HT-29 (cell line): ENCODE data around the gene RPL18A. TPM values are rescaled to one million over a fixed set of nuclear protein-coding genes. Genes with fewer than 3 reads are reported as not detected.

Experiments
- DNase-seq: peaks from one replicate; pipeline ENCODE4 v3.0.0-alpha.2; 2015; ENCODE audit warnings: low spot score
- total RNA-seq: library from RNA; depleted of rRNA; stranded (reverse); fragments of >200 nt; shearing (Covaris generic); gene quantifications from 2 replicates; pipeline ENCODE4 v1.2.3, GENCODE V29; 2014

Gene RPL18A
- total RNA-seq, 1 experiment from 2014 or later = 2,120 TPM

DNA sequence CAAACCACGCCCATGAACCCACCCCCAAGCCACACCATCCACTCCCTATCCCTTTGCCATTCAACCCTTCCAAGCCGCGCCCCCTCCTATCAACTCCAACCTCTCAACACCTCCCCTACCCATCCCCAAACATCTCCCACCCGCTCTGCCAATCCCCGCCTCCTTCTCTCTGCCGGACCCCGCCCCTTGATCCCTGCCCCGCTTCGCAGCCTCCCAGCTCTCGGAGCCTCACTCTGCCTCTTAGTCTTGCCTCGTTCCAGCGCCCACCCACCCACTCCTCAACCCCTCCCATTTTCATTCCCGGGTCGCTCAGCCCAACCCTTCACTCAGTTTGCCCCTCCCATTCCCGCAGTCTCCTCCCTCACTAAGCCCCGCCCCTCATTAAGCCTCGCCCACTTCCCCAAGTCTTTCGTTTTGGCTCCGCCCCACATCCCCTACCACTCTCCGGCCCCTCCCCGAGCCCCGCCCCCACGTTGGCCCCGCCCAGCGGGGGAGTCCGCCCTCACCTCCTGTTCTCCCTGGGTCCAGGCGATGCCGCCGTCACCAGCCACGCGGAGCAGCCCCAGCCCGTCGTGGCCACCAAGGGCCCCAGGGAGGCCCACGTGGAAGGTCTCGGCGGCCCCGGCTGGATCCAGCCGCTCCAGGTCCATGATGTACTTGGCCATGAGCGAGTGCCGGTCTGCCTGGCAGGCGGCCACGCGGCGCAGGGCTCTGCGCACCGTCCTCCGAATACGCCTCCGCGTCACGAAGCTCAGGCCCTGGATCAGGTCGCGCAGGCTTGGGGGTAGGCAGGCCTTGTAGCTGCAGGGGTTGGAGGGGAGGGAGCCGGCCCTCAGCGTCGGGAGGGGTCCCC is 17.7 kb upstream of the RPL18A start:
- DNase-seq = peak; percentile 79

DNA sequence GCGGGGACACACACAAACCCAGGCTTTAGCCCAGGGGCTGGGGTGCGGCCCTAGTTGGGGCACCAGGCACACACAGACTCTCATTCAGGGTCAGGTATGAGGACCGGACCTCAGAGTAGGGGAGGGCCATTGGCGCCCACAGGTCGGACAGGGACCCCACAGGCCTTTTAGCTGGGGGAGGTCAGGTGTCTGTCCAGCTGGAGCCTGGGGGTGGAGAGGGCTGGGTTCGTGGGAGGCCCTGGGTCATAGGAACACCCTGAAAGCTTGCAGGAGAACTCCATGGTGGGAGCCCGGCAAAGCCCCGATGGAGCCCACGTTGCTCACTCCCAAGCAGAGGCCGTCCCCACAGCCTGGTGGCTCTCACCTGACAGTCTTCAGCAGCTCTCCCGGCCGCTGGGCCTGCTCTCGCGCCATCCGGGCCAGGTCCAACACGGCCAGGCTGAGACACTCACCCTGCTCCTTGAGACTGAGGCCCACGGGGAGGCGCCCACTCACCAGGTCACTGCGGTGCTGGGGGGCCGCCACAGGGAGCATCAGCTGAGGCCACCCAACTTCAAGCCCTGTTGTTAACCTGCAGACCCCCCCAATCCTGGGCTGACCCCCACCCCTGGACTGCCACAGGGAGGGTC is 16.9 kb upstream of the RPL18A start:
- DNase-seq = no peak

DNA sequence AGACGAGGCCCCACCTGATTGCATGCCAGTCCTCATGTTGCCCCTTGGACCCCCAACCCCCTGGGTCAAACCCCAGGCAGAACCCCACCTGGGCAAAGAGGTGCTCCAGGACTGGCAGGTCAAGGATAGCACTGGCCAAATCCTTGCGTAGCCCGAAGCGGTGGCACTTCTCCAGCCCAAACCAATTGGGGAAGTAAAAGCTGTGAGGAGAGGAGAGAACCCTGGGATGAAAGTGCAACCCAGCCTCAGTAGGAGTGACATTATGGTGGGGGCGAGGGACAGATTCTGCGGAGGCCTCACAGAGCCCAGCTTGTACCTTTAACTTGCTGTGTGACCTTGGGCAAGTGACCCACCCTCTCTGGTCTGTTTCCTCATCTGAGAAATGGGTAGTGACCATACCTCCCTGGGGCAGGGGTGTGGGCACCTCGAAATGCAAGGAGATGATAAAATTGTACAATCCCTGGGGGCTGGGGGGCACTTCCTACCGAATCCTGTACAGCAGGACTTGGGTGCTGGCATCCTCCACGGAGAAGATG is 16.4 kb upstream of the RPL18A start:
- no peak for DNase-seq

DNA sequence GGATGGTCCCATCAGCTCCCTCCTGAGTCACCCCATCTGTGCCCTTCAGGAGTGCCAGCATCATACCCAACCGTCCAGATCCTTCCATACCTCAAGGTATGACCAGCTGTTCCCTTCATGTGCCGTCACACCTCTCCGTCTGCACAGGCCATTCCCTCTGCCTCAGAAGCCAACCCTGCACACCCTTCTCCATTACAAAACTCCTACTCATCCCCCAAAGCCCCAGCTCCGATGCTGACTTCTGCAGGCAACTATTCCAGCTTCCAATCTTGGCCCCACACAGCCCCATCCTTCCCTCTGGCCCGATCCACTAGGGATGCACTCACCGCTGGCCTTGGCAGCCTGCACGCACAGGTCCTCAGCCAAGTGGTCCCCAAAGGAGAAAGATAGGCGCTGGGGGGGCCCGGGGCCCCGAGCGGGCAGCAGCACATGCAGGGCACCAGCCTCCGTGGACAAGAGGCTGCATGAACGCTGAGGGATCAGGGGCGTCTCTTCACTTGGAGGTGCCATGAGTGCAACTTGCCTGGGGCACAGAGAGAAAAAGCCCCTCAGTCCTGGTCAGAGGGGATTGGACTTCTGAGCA is 15.7 kb upstream of the RPL18A start:
- DNase-seq = no peak

DNA sequence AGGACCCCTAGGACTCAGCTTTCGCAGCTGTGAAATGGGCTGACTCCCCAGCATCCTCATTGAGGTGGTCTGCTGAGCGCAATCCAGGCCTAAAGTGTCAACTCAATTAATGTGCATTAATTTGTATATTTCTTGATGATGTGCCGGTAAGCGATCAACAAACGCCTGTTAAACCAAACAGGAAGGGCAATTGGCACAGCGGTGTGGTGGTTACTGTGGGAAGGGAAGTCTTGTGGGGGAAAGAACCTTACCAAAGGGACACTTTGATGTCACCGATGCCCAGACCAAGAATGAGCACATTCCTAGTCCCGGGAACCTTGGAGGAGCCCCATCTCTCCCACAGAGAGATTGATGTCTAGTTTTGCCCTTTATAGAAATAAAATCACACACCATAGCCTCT is 13.6 kb upstream of the RPL18A start:
- DNase-seq = no peak

DNA sequence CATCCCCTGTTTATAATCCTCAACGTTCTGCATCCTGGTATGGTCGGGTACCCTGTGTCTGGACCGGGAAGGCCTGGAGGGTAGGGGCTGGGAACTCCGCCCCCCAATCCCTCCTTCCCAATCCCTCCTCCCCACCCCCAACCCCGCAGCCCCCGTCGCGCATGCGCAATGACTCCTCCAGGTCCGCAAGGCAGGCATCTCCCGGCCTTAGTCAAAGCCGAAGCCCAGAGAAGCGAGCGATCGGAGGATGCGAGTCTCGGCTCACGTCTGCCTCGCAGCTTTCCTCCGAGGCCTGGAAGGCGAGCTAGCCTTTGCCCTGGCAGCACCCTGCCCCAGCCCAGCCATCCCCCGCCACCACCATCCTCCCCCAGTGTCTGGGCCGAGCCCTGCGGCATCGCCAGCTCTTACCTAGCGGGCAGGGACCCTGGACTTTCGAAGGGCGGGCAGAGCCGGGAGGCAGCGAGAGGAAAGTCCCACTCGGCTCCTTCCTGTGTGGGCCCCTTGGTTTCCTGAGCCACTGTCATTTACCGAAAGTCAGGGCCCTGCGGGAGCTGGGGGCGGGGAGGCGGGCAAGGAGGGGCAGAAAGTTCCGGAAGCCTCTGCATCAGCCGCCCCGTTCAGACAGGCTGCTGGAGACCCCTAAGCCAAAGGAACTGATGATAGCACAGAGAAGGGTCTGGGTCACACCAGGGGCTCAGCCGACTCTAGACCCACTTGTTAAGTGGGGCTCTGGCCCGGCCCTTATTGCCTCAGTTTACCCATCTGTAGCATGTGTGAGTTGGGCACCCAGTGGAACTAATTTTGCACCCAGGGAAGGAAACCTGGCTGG is 12.0 kb upstream of the RPL18A start, which contains the start of gene JAK3:
Gene JAK3, minus strand, starts transcription at position 445 of the 829 bp plus-strand sequence. CDS start 3,565 bp downstream, outside the sequence.
- DNase-seq = no peak

DNA sequence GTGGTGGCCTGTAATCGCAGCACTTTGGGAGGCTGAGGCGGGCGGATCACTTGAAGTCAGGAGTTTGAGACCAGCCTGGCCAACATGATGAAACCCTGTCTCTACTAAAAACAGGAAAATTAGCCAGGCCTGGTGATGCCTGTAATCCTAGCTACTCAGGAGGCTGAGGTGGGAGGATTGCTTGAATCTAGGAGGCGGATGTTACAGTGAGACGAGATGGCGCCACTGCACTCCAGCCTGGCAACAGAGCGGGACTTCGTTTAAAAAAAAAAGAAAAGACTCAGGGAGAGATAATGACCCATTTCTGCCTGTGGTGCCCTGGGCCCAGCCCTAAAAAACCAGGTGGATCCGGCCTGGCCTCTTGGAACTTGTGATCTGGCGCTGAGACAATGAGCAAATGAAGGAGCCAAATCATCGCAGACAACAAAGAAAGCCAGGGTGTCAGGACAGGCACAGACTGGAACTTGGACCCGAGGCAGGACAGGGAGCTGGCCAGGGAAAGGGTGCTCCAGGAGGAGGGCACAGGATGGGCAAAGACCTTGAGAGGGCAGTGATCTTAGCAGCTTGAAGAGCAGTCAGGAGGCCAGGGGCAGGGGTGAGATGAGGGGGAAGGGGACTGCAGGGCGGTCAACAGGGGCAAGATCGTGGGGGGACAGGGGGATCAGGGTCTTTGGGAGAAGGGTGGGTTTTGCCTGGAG is 11.0 kb upstream of the RPL18A start:
- DNase-seq = no peak

DNA sequence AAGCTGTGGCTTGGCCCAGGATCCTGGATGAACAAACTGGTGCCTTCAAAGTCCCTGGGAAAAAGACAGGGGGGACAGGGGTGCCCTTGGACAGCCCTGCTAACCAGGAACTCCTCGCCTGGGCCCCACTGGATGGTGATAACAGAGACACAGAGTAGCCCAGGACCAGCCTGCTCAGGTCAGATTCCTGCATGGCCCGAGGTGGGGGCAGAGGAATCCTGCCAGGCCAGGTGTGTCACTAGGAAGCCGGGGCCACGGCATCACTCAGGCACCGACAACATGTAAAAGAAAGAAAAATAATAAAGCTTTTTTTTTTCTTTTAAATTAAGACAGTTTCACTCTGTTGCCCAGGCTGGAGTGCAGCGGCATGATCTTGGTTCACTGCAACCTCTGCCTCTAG is 5.6 kb upstream of the RPL18A start:
- no peak for DNase-seq

DNA sequence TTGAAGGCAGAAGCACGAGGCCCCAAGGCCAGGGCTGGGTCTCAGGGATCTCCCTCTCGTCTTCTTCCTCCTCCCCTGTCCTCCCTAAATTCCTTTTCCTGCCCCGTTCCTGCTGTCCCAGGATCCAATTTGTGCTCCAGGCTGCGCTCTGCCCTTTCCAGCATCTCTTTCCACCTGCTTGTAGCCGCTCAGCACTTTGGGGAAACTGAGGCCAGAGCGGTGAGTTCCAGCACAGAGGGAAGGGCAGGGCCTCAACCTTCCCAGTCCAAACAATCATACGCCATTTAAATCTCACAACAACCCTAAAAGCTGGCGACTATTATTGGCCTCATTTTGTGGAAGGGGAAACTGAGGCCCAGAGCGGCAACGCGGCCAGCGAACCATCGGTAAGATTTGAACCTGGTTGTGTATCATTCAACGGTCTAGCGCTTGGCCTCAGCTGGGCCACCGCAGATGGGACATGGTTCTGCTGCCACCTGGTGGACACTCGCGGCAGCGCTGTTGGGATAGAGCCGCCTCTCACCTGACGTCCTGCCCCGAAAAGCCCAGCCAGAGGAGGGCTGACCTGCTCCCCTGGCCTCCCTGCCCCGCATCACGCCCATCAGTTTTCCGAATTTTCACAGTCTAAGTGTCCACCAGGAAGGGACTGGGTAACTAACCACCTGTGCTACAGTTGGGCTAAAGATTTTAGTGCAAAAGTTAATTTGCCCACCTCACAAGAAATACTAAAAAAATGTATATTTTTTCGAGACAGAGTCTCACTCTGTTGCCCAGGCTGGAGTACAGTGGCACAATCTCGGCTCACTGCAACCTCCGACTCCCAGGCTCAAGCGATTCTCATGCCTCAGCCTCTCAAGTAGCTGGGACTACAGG is 4.2 kb upstream of the RPL18A start:
- peak; percentile 84 for DNase-seq

DNA sequence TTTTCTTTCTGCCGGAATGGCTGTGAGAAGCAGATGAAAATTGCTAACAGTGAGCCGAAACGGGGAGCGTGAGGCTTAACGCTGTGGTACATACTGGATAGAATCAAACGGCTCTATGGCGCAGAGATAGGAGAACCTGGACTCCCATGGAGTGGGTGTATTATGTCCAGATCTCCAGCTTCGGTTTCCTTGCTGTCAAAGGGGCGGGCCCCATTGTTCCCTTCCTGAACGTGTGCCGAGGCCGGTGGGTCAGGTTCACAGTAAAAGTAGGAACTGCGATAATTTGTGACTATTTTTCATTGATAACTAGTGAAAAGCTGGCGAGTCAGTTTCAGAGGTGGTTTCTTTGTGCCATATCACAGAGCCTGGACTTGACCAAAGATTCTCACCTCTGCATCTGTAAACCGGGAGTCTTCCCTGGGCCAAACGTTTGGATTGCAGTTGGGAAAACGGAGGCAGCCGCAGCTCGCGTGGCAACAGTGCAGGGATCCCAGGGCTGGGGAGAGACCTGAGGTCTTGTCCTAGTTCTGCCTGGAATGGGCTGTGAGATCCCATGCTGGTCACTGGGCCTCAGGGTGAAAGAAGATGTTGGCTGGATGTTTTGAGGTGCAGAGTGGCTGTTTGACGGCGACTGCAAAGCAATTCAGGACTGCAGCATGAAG is 752 bp downstream of the RPL18A start:
- no peak for DNase-seq

DNA sequence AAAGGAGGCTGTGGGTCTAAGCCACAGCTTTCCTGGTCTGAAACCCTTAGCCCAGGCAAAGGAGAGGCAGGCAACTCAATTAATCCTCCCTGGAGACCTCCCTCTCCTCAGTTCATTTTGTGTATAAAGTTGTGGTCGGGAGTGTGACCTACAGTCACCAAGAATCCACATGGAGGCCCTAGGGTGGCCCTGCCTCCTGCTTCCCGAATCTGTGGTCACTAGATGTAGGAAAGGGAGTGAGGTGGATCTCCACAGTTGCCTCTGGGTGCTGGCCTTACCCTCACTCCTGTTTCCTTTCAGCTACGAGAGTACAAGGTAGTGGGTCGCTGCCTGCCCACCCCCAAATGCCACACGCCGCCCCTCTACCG is 1.3 kb downstream of the RPL18A start:
- DNase-seq = no peak

DNA sequence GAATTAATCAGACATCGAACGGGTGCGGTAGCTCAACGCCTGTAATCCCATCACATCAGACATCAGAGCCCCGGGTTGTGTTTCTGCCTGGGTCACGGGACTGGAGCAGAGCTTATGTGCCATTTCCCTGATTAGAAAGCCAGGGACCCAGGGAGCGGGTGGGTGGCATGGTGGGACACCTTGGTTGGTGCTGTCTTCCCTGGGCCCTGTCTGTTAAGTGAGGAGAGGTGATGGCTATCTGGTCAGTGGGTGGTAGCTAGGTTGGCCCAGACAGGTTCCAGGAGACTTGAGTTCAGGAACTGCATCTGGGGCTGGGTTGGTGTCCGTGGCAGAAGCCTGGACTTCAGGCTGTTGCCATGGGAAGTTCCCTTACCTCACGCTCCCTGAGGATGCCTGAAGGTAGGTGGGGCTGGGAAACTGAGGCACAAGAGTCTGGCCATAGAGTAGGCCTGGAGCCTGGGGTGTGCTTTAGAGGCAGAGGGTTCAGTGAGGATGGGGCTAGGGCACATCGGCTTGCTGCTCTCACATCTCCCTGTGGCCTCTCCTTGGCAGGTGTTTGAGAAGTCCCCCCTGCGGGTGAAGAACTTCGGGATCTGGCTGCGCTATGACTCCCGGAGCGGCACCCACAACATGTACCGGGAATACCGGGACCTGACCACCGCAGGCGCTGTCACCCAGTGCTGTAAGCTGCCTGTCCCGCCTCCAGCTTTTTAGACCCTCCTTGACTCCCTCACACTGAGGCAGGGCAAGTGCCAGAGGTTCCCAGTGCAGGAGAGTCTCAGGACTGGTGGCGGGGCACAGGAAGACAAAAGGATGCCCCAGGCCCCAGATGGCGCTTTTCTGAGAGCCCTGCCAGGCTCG is 2.1 kb downstream of the RPL18A start:
- no peak for DNase-seq

DNA sequence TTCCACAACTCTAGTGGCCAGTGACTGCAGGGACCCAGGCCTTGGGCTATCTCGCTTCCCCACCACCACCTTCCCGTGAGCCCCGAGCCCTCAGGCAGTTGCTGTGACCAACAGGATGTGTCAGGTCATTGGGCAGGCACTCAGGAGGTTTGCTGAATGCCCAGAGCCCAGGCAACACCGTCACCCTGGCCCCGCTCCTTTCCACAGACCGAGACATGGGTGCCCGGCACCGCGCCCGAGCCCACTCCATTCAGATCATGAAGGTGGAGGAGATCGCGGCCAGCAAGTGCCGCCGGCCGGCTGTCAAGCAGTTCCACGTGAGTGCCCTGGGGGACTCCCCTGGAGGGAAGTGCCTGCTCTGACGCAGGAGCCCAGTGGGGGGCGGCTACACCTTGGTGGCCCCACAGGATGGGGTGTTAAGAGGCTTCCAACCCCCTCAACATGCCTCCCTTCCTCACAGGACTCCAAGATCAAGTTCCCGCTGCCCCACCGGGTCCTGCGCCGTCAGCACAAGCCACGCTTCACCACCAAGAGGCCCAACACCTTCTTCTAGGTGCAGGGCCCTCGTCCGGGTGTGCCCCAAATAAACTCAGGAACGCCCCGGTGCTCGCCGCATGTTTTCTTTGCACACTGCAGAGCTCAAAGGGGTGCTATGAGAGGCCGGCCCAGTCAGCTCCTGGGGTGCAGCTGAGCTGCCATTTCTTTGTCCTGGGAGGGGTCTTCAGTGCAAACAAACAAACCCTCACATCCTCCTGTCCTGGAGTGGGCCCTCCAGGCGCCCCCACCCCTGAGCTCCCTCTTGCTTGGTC is 3.2 kb downstream of the RPL18A start:
- no peak for DNase-seq

DNA sequence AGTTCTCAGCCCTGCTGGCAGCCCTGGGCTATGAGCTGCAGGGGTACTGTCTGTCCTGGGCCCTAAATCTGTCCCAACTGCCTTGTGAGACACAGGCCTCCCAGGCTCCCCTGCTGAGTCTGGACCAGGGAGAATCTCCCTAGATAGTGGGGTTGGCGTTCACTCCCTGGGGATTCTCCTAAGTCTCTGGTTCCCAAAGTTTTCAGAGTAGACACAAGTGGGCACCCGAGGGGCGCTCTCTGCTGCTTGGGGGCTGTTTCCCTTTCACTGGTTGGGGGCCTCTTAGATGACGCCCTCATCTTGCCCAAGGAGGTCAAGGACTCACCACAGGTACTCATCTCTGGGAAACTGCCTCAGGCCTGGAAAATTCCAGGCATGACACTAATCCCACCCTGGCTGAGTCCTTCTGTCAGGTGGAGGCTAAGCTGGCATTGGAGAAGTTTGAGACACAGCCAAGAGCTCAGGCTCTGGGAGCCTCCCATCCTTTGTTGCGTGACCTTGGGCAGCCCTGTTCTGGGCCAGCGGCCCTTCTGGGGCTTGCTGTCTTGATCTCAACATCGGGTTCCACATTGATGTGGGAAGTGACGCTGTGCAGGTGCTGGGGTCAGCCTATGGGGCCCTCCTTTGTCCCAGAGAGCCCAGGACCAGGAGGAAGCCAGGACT is 3.9 kb downstream of the RPL18A start:
- no peak for DNase-seq

DNA sequence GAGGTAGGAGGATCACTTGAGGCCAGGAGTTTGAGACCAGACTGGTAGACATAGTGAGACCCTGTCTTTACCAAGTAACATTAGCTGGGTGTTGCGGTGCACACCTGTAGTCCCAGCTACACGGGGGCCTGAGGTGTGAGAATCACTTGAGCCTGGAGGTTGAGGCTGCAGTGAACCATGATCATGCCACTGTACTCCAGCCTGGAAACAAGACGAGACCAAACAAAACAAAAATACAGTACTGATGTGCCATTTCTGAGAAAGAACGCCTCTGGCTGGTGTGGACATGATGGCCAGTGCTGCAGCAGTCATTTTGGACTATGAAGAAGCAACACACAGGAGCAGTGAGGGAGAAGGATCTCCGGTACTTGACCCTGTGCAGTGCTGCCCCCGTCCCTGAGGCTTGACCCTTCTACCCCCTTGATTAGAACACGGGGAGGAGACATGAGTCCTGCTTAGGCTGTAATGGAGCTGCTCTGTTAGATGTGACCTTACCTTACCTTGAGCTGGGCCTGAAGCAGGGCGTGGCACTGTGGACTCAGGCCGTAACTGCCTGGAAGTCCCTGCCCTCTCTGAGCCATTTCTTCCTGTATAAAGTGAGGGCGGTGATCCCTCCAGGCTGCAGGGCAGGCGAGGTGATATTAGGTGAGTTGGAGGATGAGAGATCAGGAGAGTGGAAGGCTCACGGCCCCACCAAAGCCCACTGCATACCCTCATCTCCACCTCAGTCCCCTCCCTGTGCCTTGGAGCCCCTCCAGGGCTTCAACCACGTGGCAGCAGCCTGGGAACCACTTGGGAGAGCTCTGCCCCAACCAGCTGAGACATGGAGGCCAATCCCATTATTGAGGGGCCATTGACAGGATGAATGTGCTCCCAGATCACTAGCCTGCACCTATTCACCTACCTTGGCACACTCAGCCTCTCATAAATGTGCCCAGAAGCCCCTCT is 5.9 kb downstream of the RPL18A start:
- DNase-seq = peak; percentile 56
